ENCODE data around the gene CAV3. TPM values are rescaled to one million over a fixed set of nuclear protein-coding genes. Genes with fewer than 3 reads are reported as not detected.

CAV3 gene
- total RNA-seq, 1 donor = not detected

- TF ChIP-seq CTCF (IDR thresholded peaks at IDR 0.05; ENCODE audit: insufficient read depth, low read depth, low read length) = no peak
- no peak for DNase-seq (ENCODE audit: low read depth)
- peak overlapping the region; percentile 71 for H3K4me3 ChIP-seq (ENCODE audit: low read depth, low read length)
Observed at GRCh38 chr3:8767667-8768363, 34.2 kb downstream of the CAV3 start.

- peak; percentile 31 for DNase-seq (ENCODE audit: low read depth)
- peak overlapping the region; percentile 71 for H3K4me3 ChIP-seq (ENCODE audit: low read depth, low read length)
- TF ChIP-seq CTCF (IDR thresholded peaks at IDR 0.05; ENCODE audit: insufficient read depth, low read depth, low read length) = no peak
Observed at GRCh38 chr3:8768364-8769087, 34.9 kb downstream of the CAV3 start.

GRCh38 chr3:8769088-8769822, 35.7 kb downstream of the CAV3 start, which contains the start of gene OXTR:
Gene OXTR, minus strand, starts transcription at chr3:8769613. Its CDS starts 1,426 bp downstream, at chr3:8768187.
- TF ChIP-seq CTCF (IDR thresholded peaks at IDR 0.05; ENCODE audit: insufficient read depth, low read depth, low read length) = peak; percentile 97
- peak within 1 kb of the TSS; percentile 71 for H3K4me3 ChIP-seq (ENCODE audit: low read depth, low read length)
- DNase-seq (ENCODE audit: low read depth) = peak; percentile 79

- TF ChIP-seq CTCF (IDR thresholded peaks at IDR 0.05; ENCODE audit: insufficient read depth, low read depth, low read length) = no peak
- no peak for DNase-seq (ENCODE audit: low read depth)
- no peak overlapping the region for H3K4me3 ChIP-seq (ENCODE audit: low read depth, low read length)
Observed at GRCh38 chr3:8773941-8774542, 40.4 kb downstream of the CAV3 start.

GRCh38 chr3:8775181-8775580, 41.6 kb downstream of the CAV3 start:
- no peak for DNase-seq (ENCODE audit: low read depth)
- TF ChIP-seq CTCF (IDR thresholded peaks at IDR 0.05; ENCODE audit: insufficient read depth, low read depth, low read length) = no peak
- H3K4me3 ChIP-seq (ENCODE audit: low read depth, low read length) = no peak overlapping the region

- no peak for DNase-seq (ENCODE audit: low read depth)
- H3K4me3 ChIP-seq (ENCODE audit: low read depth, low read length) = no peak overlapping the region
- TF ChIP-seq CTCF (IDR thresholded peaks at IDR 0.05; ENCODE audit: insufficient read depth, low read depth, low read length) = no peak
Observed at GRCh38 chr3:8775602-8776001, 42.0 kb downstream of the CAV3 start.

All from fibroblast of villous mesenchyme (primary cell).